Type B pancreatic cell (in vitro differentiated cells): ENCODE data around the gene PNPO. TPM values are rescaled to one million over a fixed set of nuclear protein-coding genes. Genes with fewer than 3 reads are reported as not detected.

ENCODE experiments used
- DNase-seq: peaks from one replicate; pipeline ENCODE4 v3.0.0; 2021; ENCODE audit warnings: mixed read lengths; ENCODE audit not compliant: unreplicated experiment; ENCODE audit errors: extremely low spot score
- H3K27ac Mint-ChIP-seq: 2 replicates; pipeline ENCODE4 v1.8.0; 2021; ENCODE audit warnings: mild to moderate bottlenecking, mixed read lengths
- H3K27me3 Mint-ChIP-seq: 2 replicates; pipeline ENCODE4 v1.8.0; 2021; ENCODE audit warnings: mixed read lengths
- H3K36me3 Mint-ChIP-seq: 2 replicates; pipeline ENCODE4 v1.8.0; 2021; ENCODE audit warnings: mixed read lengths
- H3K4me1 Mint-ChIP-seq: one replicate; pipeline ENCODE4 v1.8.0; 2021; ENCODE audit warnings: mixed read lengths; ENCODE audit not compliant: unreplicated experiment
- H3K4me3 Mint-ChIP-seq: 2 replicates; pipeline ENCODE4 v1.8.0; 2021; ENCODE audit warnings: mild to moderate bottlenecking, mixed read lengths
- H3K9me3 Mint-ChIP-seq: 2 replicates; pipeline ENCODE4 v1.8.0; 2021; ENCODE audit warnings: mixed read lengths
- total RNA-seq: library from RNA; stranded (reverse); gene quantifications from 2 replicates; pipeline ENCODE4 v1.2.1, GENCODE V29; 2021; ENCODE audit warnings: low replicate concordance
- TF ChIP-seq, protein P1 (sequence below): fragments of 200-600 bp; sonication (generic); conservative IDR thresholded peaks from 2 replicates; pipeline ENCODE4 v1.5.0; 2021; ENCODE audit warnings: antibody characterized with exemption, mild to moderate bottlenecking

PNPO gene
- total RNA-seq, 1 donor from 2014 or later: 12.8 TPM

DNA sequence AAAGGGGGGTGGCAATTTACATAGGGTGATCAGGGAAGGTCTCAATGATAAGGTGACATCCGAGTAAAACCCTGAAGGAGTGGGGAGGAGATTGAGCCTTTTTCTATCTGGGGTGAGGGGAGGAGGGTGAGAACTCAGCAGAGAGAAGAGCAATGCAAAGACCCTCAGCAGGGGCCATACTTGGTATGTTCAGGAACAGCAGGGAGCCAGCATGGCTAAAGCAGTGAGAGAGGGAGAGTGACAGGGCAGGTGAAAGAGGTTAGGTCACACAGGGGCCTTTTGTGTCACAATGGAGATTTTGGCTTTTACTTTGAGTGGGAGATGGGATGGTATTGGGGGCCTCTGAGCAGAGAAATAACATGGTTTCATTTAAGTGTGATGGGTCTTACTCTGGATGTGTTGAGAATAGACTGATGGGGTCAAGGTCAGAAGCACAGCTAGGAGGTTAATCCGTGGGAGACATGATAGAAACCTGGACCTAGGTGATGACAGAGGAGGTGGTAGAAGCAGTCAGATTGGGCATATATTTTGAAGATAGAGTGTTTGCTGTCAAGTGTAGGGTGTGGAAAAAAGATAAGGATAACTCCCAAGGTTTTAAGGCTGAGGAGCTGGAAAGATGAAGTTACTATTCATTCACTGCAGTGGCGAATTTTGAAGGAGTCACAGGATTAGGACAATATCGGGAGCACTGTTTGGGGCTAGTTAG lies 39.2 kb upstream of the PNPO start:
- peaks cover 19% of the 10 kb centered on the region for H3K4me1 Mint-ChIP-seq
- no peak overlapping the region for H3K4me3 Mint-ChIP-seq
- TF ChIP-seq, protein P1, sequence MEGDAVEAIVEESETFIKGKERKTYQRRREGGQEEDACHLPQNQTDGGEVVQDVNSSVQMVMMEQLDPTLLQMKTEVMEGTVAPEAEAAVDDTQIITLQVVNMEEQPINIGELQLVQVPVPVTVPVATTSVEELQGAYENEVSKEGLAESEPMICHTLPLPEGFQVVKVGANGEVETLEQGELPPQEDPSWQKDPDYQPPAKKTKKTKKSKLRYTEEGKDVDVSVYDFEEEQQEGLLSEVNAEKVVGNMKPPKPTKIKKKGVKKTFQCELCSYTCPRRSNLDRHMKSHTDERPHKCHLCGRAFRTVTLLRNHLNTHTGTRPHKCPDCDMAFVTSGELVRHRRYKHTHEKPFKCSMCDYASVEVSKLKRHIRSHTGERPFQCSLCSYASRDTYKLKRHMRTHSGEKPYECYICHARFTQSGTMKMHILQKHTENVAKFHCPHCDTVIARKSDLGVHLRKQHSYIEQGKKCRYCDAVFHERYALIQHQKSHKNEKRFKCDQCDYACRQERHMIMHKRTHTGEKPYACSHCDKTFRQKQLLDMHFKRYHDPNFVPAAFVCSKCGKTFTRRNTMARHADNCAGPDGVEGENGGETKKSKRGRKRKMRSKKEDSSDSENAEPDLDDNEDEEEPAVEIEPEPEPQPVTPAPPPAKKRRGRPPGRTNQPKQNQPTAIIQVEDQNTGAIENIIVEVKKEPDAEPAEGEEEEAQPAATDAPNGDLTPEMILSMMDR: no peak
- H3K36me3 Mint-ChIP-seq: peaks cover 16% of the 10 kb centered on the region
- no peaks in the 10 kb centered on the region for H3K9me3 Mint-ChIP-seq
- no peak overlapping the region for H3K27ac Mint-ChIP-seq
- no peak for DNase-seq
- H3K27me3 Mint-ChIP-seq: no peaks in the 10 kb centered on the region

GRCh38 chr17:47905221-47905733 lies 36.1 kb upstream of the PNPO start:
- H3K4me3 Mint-ChIP-seq: no peak overlapping the region

DNA sequence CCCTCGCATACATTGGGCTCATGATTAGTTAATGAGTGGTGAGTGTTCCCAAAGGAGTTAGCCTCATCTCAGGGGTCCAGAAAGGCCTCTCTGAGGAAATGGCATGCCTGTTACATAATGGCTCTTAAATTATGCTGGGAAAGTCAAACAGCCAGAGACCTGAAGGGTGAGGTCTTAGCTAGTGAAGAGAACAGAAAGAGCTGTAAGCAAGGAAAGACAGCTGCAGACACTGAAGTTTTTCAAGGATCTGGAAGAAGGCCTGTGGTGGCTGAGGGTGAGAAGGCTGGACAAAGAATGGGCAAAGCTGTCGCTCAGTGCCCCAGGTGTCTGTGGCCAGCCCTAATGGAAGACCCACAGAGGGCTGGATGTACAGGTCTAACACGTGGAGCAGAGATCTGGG lies 34.9 kb upstream of the PNPO start:
- peaks cover 13% of the 10 kb centered on the region for H3K36me3 Mint-ChIP-seq
- no peak overlapping the region for H3K27ac Mint-ChIP-seq

More at GRCh38 chr17:47905221-47905733, 36.1 kb upstream of the PNPO start:
- Mint-ChIP-seq H3K9me3 (no peaks in the 10 kb centered on the region), H3K27ac (no peak overlapping the region), H3K27me3 (no peaks in the 10 kb centered on the region), H3K4me1 (peaks cover 11% of the 10 kb centered on the region), H3K36me3 (peaks cover 13% of the 10 kb centered on the region)
- TF ChIP-seq, protein P1: no peak
- no peak for DNase-seq

GRCh38 chr17:47907932-47908562 lies 33.3 kb upstream of the PNPO start:
- no peak overlapping the region for H3K4me3 Mint-ChIP-seq

More for the DNA sequence above, 34.9 kb upstream of the PNPO start:
- Mint-ChIP-seq H3K9me3 (no peaks in the 10 kb centered on the region), H3K4me3 (no peak overlapping the region), H3K27me3 (no peaks in the 10 kb centered on the region), H3K4me1 (peaks cover 11% of the 10 kb centered on the region)
- TF ChIP-seq, protein P1: no peak
- no peak for DNase-seq

GRCh38 chr17:47913050-47913449 lies 28.3 kb upstream of the PNPO start:
- no peaks in the 10 kb centered on the region for H3K27me3 Mint-ChIP-seq
- H3K4me1 Mint-ChIP-seq: no peaks in the 10 kb centered on the region
- TF ChIP-seq, protein P1: no peak
- H3K9me3 Mint-ChIP-seq: no peaks in the 10 kb centered on the region
- H3K36me3 Mint-ChIP-seq: peaks cover 5% of the 10 kb centered on the region
- DNase-seq: no peak
- H3K27ac Mint-ChIP-seq: no peak overlapping the region
- H3K4me3 Mint-ChIP-seq: no peak overlapping the region

More at GRCh38 chr17:47907932-47908562, 33.3 kb upstream of the PNPO start:
- TF ChIP-seq, protein P1: no peak
- Mint-ChIP-seq H3K9me3 (no peaks in the 10 kb centered on the region), H3K27ac (no peak overlapping the region), H3K27me3 (no peaks in the 10 kb centered on the region), H3K36me3 (peaks cover 1% of the 10 kb centered on the region), H3K4me1 (no peaks in the 10 kb centered on the region)
- DNase-seq: no peak
